Mucosa of descending colon (tissue), 3 donors: ENCODE data around the gene PLCG2. TPM values are rescaled to one million over a fixed set of nuclear protein-coding genes. Genes with fewer than 3 reads are reported as not detected.

Experiments used
- ATAC-seq: fragments of 200-7000 bp; cut with Tn5 transposase; one replicate; pipeline ENCODE4 v1.9.1; 2020; ENCODE audit warnings: mild to moderate bottlenecking, moderate library complexity
- DNase-seq, 3 donors: peaks; one replicate each; pipeline ENCODE4 v3.0.0-alpha.2; 2020
- H3K36me3 ChIP-seq: fragments of 200-600 bp; one replicate; pipeline ENCODE4 v1.8.0; 2021; ENCODE audit warnings: low read depth, mild to moderate bottlenecking
- H3K4me1 ChIP-seq: fragments of 200-600 bp; one replicate; pipeline ENCODE4 v1.8.0; 2021; ENCODE audit warnings: low read depth, mild to moderate bottlenecking
- H3K4me3 ChIP-seq: fragments of 200-600 bp; one replicate; pipeline ENCODE4 v1.8.0; 2021; ENCODE audit warnings: mild to moderate bottlenecking
- H3K9me3 ChIP-seq: fragments of 200-600 bp; one replicate; pipeline ENCODE4 v1.8.0; 2021; ENCODE audit warnings: mild to moderate bottlenecking
- intact Hi-C, 2 donors: fragments of 100-400 bp; cut with DNase I in 1 of 2; cut with micrococcal nuclease in 1 of 2; formaldehyde crosslinking; loops; one replicate each; pipeline versions ENCODE4 v1.11.0 to v1.11.1; 2022; cut with DNase I, micrococcal nuclease
- total RNA-seq, 3 donors: library from RNA; stranded (reverse); fragmentation: NEBNext Ultra II Directional in 2 of 3; extraction: Animal tissue kit (Norgen Biotek cat#: 25700) in 2 of 3; gene quantifications; one replicate each; pipeline versions ENCODE4 v1.2.1 to v1.2.4, GENCODE V29; 2021 to 2023
- TF ChIP-seq, protein P1 (sequence below): fragments of 200-600 bp; IDR thresholded peaks from one replicate; pipeline ENCODE4 v1.8.0; 2022; ENCODE audit warnings: antibody characterized with exemption, mild to moderate bottlenecking
- donor health status: DM: no; HTN: no; CAD: no; lungs with moderate emphysema.
- donor health status: DM: no; HTN: no; CAD: no.
- donor health status: DM: no; HTN: yes; CAD: no.

Gene PLCG2
- total RNA-seq, 3 donors from 2014 or later: 14.7 to 19.5 (median 15.0) TPM

DNA sequence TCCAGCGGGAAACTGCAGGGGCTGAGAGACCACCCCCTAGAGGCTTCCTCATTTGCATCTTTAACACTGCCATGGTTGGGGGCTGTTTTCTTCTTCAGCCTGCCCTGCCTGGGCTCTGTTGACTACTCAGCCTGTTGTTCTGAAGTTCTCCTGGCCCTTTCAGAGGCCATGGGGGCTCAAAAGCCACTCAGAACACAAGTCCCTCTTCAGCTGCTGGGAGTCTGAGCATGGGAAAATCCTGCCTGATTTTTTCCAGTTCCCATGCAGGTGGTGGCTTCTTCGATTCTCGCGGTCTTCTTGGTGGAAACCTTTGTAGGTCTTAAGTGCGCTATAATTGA, 36.3 kb downstream of the PLCG2 start:
- intact Hi-C loops: no loop called here
- Histone ChIP-seq H3K9me3 (no peaks in the 10 kb centered on the region), H3K4me3 (no peak overlapping the region), H3K4me1 (no peaks in the 10 kb centered on the region), H3K36me3 (no peaks in the 10 kb centered on the region)
- DNase-seq (no peak), ATAC-seq (no peak)
- TF ChIP-seq, protein P1, sequence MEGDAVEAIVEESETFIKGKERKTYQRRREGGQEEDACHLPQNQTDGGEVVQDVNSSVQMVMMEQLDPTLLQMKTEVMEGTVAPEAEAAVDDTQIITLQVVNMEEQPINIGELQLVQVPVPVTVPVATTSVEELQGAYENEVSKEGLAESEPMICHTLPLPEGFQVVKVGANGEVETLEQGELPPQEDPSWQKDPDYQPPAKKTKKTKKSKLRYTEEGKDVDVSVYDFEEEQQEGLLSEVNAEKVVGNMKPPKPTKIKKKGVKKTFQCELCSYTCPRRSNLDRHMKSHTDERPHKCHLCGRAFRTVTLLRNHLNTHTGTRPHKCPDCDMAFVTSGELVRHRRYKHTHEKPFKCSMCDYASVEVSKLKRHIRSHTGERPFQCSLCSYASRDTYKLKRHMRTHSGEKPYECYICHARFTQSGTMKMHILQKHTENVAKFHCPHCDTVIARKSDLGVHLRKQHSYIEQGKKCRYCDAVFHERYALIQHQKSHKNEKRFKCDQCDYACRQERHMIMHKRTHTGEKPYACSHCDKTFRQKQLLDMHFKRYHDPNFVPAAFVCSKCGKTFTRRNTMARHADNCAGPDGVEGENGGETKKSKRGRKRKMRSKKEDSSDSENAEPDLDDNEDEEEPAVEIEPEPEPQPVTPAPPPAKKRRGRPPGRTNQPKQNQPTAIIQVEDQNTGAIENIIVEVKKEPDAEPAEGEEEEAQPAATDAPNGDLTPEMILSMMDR: no peak

- H3K36me3 ChIP-seq: no peaks in the 10 kb centered on the region
- H3K4me3 ChIP-seq: no peak overlapping the region
- H3K9me3 ChIP-seq: no peaks in the 10 kb centered on the region
- H3K4me1 ChIP-seq: no peaks in the 10 kb centered on the region
- intact Hi-C loops: no loop called here
- ATAC-seq: no peak
- TF ChIP-seq, protein P1: no peak
- no peak for DNase-seq
Measured at GRCh38 chr16:81816351-81816750, 37.3 kb downstream of the PLCG2 start.

GRCh38 chr16:81816793-81817210, 37.7 kb downstream of the PLCG2 start:
- TF ChIP-seq, protein P1: no peak
- Histone ChIP-seq H3K36me3 (no peaks in the 10 kb centered on the region), H3K4me3 (no peak overlapping the region), H3K9me3 (no peaks in the 10 kb centered on the region), H3K4me1 (no peaks in the 10 kb centered on the region)
- ATAC-seq (peak; percentile 31), DNase-seq (no peak)
- intact Hi-C loops: no loop called here

GRCh38 chr16:81817296-81817695, 38.2 kb downstream of the PLCG2 start:
- ATAC-seq (peak; percentile 45), DNase-seq (no peak)
- TF ChIP-seq, protein P1: no peak
- H3K9me3 ChIP-seq: no peaks in the 10 kb centered on the region
- no peak overlapping the region for H3K4me3 ChIP-seq
- no peaks in the 10 kb centered on the region for H3K36me3 ChIP-seq
- intact Hi-C loops: no loop called here
- H3K4me1 ChIP-seq: no peaks in the 10 kb centered on the region

GRCh38 chr16:81817789-81818567, 38.9 kb downstream of the PLCG2 start:
- ATAC-seq: peak; percentile 72
- TF ChIP-seq, protein P1: no peak
- Histone ChIP-seq H3K36me3 (no peaks in the 10 kb centered on the region), H3K9me3 (no peaks in the 10 kb centered on the region), H3K4me1 (no peaks in the 10 kb centered on the region), H3K4me3 (no peak overlapping the region)
- intact Hi-C loops: no loop called here
- no peak for DNase-seq

DNA sequence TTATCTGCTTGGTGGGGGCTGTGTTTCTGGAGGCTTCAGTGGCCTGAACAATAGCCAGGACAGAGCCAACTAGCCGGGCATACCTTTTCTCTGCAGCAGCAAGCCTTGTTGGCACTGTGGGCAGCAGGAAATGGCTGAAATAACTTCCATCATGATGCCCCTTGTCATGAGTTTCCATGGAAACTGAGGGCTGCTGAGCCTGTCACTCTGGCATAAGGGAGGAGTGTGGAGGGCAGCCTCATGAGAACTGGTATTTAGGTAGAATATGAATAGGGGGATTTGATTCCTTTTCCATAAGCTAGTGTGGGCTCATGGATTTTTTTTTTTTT, 39.4 kb downstream of the PLCG2 start:
- ATAC-seq: no peak
- intact Hi-C loops: no loop called here

More for the DNA sequence above, 39.4 kb downstream of the PLCG2 start:
- Histone ChIP-seq H3K4me1 (no peaks in the 10 kb centered on the region), H3K9me3 (no peaks in the 10 kb centered on the region), H3K36me3 (no peaks in the 10 kb centered on the region), H3K4me3 (no peak overlapping the region)
- DNase-seq: no peak
- TF ChIP-seq, protein P1: no peak
